OCI-LY7 (cell line): Measurements from ENCODE around the gene CACNB2. TPM values are rescaled to one million over a fixed set of nuclear protein-coding genes. Genes with fewer than 3 reads are reported as not detected.

Experiments used
- BruUV-seq: library from RNA; stranded (reverse); fragments of 400-500 nt; replicated peaks from 2 replicates; lab custom pipeline; 2021; lab: Mats Ljungman, UMichigan
- CTCF ChIA-PET: fragments of 300-600 bp; sonication (Branson Sonifier 250); formaldehyde crosslinking; loops from one replicate; lab custom pipeline; 2022; ENCODE audit warnings: antibody characterized with exemption; ENCODE audit not compliant: unreplicated experiment; lab: Charles Lee
- POLR2A ChIA-PET: fragments of 300-600 bp; sonication (Branson Sonifier 250); formaldehyde crosslinking; loops from one replicate; lab custom pipeline; 2022; ENCODE audit warnings: antibody characterized with exemption; lab: Charles Lee
- DNase-seq: peaks from one replicate; pipeline ENCODE4 v3.0.0-alpha.2; 2015; ENCODE audit warnings: low spot score
- H2AFZ ChIP-seq: fragments of 200-600 bp; sonication (generic), shearing (Covaris generic); 2 replicates; pipeline ENCODE4 v1.6.1; 2014; ENCODE audit warnings: mild to moderate bottlenecking, antibody characterized with exemption, low read length, moderate library complexity
- H3K27ac ChIP-seq: fragments of 200-600 bp; sonication (generic); 2 replicates; pipeline ENCODE4 v1.5.1; 2014; ENCODE audit warnings: mixed run types, low read depth, mild to moderate bottlenecking, moderate library complexity, low read length, inconsistent platforms; ENCODE audit not compliant: poor library complexity, severe bottlenecking
- H3K36me3 ChIP-seq: fragments of 200-600 bp; sonication (generic); 2 replicates; pipeline ENCODE4 v1.6.1; 2014; ENCODE audit warnings: mild to moderate bottlenecking, antibody characterized with exemption, low read length, moderate library complexity, mixed read lengths; ENCODE audit not compliant: insufficient read depth
- H3K4me1 ChIP-seq: fragments of 200-600 bp; sonication (generic); 2 replicates; pipeline ENCODE4 v1.5.1; 2014; ENCODE audit warnings: mild to moderate bottlenecking, low read length; ENCODE audit not compliant: insufficient read depth, poor library complexity, severe bottlenecking
- H3K4me2 ChIP-seq: fragments of 200-600 bp; sonication (generic); 2 replicates; pipeline ENCODE4 v1.6.1; 2014; ENCODE audit warnings: mild to moderate bottlenecking, low read length
- H3K4me3 ChIP-seq: fragments of 200-600 bp; sonication (generic); 2 replicates; pipeline ENCODE4 v1.5.1; 2014; ENCODE audit warnings: mild to moderate bottlenecking, low read depth, low read length; ENCODE audit not compliant: poor library complexity, severe bottlenecking
- H3K79me2 ChIP-seq: fragments of 200-600 bp; sonication (generic); 2 replicates; pipeline ENCODE4 v1.6.1; 2016; ENCODE audit warnings: low read depth, mild to moderate bottlenecking, low read length, moderate library complexity, mixed read lengths; ENCODE audit not compliant: insufficient read depth
- H3K9me2 ChIP-seq: fragments of 200-600 bp; sonication (generic); 2 replicates; pipeline ENCODE4 v1.6.1; 2016; ENCODE audit warnings: mild to moderate bottlenecking, low read length, mixed read lengths; ENCODE audit not compliant: insufficient read depth
- H3K9me3 ChIP-seq: fragments of 200-600 bp; sonication (generic); 2 replicates; pipeline ENCODE4 v1.6.1; 2014; ENCODE audit warnings: mild to moderate bottlenecking, mixed run types, low read length, mixed read lengths
- H4K20me1 ChIP-seq: fragments of 200-600 bp; sonication (generic); 2 replicates; pipeline ENCODE4 v1.6.1; 2014; ENCODE audit warnings: mild to moderate bottlenecking, antibody characterized with exemption, low read length, moderate library complexity, mixed read lengths; ENCODE audit not compliant: insufficient read depth
- CTCF ChIP-seq: fragments of 200-600 bp; sonication (generic); conservative IDR thresholded peaks from 2 replicates; pipeline ENCODE4 v1.5.1; 2014; ENCODE audit warnings: mild to moderate bottlenecking, antibody characterized with exemption, low read length, moderate library complexity, mixed read lengths
- EZH2phosphoT487 ChIP-seq: fragments of 200-600 bp; sonication (generic); IDR thresholded peaks from 2 replicates; pipeline ENCODE4 v1.6.1; 2018; ENCODE audit warnings: low read depth, borderline replicate concordance, mild to moderate bottlenecking, mixed run types, antibody characterized with exemption, low read length, moderate library complexity, mixed read lengths
- intact Hi-C: fragments of 100-400 bp; cut with micrococcal nuclease; formaldehyde crosslinking; loops from one replicate; pipeline ENCODE4 v1.10.0; 2022; ENCODE audit not compliant: unreplicated experiment
- total RNA-seq, 2 experiments: library from RNA; depleted of rRNA in 1 of 2; stranded (reverse); fragments of >200 nt in 1 of 2; shearing (Covaris generic) in 1 of 2; gene quantifications; 2 replicates each; pipeline ENCODE4 v1.2.3, GENCODE V29; 2014 to 2022

CACNB2 gene
- total RNA-seq, 2 experiments from 2014 or later, result not detected

DNA sequence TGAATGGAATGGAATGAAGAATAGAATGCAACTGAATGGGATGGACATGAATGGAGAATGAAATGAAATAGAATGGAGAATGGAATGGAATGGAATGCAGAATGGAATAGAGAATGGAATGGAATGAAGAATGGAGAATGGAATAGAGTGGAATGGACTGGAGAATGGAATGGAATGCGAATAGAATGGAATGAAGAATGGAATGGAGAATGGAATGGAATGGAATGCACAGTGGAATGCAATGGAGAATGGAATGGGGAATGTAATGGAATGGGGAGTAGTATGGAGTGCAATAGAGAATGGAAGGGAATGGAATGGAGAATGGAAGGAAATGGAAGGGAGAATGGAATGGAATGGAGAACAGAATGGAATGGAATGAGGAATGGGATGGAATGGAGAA, 417.7 kb downstream of the CACNB2 start:
- Histone ChIP-seq H3K9me3 (peaks cover 8% of the 10 kb centered on the region), H4K20me1 (no peaks in the 10 kb centered on the region), H3K79me2 (no peaks in the 10 kb centered on the region), H3K4me1 (no peaks in the 10 kb centered on the region), H3K4me2 (no peak overlapping the region), H3K4me3 (no peak overlapping the region), H3K36me3 (peaks cover 83% of the 10 kb centered on the region), H3K9me2 (no peaks in the 10 kb centered on the region), H3K27ac (no peak overlapping the region), H2AFZ (no peak overlapping the region)
- BruUV-seq, result no TSS peak
- DNase-seq, result no peak
- CTCF ChIA-PET, result no interaction called here
- POLR2A ChIA-PET, result no interaction called here
- intact Hi-C loops, result no loop called here
- TF ChIP-seq CTCF (no peak), EZH2phosphoT487 (no peak)

DNA sequence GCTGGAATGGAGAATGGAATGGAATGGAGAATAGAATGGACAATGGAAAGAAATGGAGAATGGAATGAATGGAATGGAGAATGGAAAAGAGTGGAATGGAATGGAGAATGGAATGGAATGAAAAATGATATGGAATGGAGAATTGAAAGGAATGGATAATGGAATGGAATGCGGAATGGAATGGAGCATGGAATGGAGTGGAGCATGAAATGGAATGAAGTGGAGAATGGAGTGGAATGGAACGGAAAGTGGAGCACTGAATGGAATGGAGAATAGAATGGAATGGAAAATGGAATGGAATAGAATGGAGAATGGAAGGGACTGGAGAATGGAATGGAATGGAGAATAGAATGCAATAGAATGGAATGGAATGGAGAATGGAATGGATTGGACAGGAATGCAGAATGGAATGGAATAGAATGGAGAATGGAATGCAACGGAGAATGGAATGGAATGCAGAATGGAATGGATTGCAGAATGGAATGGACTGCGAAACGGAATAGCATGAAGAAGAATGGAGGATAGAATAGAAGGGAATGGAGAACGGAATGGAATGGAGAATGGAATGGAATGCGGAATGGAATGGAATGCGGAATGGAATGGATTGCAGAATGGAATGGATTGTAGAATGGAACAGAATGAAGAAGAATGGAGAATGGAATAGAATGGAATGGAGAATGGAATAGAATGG, 421.8 kb downstream of the CACNB2 start:
- Histone ChIP-seq H3K4me3 (no peak overlapping the region), H3K4me2 (no peak overlapping the region), H3K4me1 (no peaks in the 10 kb centered on the region), H3K79me2 (no peaks in the 10 kb centered on the region), H3K9me2 (no peaks in the 10 kb centered on the region), H3K9me3 (peaks cover 13% of the 10 kb centered on the region), H2AFZ (no peak overlapping the region), H4K20me1 (no peaks in the 10 kb centered on the region), H3K36me3 (peaks cover 45% of the 10 kb centered on the region), H3K27ac (no peak overlapping the region)
- BruUV-seq, result no TSS peak
- POLR2A ChIA-PET, result no interaction called here
- no peak for TF ChIP-seq CTCF
- no peak for TF ChIP-seq EZH2phosphoT487
- DNase-seq, result no peak
- intact Hi-C loops, result no loop called here
- CTCF ChIA-PET, result no interaction called here

- intact Hi-C loops, result no loop called here
- Histone ChIP-seq H3K36me3 (peaks cover 34% of the 10 kb centered on the region), H3K4me3 (no peak overlapping the region), H4K20me1 (no peaks in the 10 kb centered on the region), H3K9me3 (peaks cover 11% of the 10 kb centered on the region), H3K9me2 (no peaks in the 10 kb centered on the region), H3K27ac (no peak overlapping the region), H3K79me2 (no peaks in the 10 kb centered on the region), H3K4me1 (no peaks in the 10 kb centered on the region), H2AFZ (no peak overlapping the region), H3K4me2 (no peak overlapping the region)
- TF ChIP-seq EZH2phosphoT487 (no peak), CTCF (no peak)
- ChIA-PET CTCF (no interaction called here), POLR2A (no interaction called here)
- no TSS peak for BruUV-seq
- no peak for DNase-seq
These were observed 422.9 kb downstream of the CACNB2 start for GRCh38 chr10:18563003-18563726.
